Endodermal cell (in vitro differentiated cells): ENCODE results near the gene CNNM4. TPM values are rescaled to one million over a fixed set of nuclear protein-coding genes. Genes with fewer than 3 reads are reported as not detected.

Experiments used
- DNase-seq: peaks from one replicate; pipeline ENCODE4 v3.0.0-alpha.2; 2017
- H3K27ac ChIP-seq: 2 replicates; pipeline ENCODE4 v1.5.1; 2013; ENCODE audit warnings: mild to moderate bottlenecking, low read depth, low read length, moderate library complexity
- H3K27me3 ChIP-seq: 2 replicates; pipeline ENCODE4 v1.6.1; 2013; ENCODE audit warnings: mild to moderate bottlenecking, low read length, moderate library complexity; ENCODE audit not compliant: insufficient read depth, control insufficient read depth, poor library complexity, severe bottlenecking
- H3K36me3 ChIP-seq: 2 replicates; pipeline ENCODE4 v1.7.0; 2013; ENCODE audit warnings: mild to moderate bottlenecking, low read length, moderate library complexity; ENCODE audit not compliant: control insufficient read depth, insufficient read depth
- H3K4me1 ChIP-seq: one replicate; pipeline ENCODE4 v1.7.0; 2013; ENCODE audit warnings: low read length; ENCODE audit not compliant: control insufficient read depth, insufficient read depth
- H3K4me3 ChIP-seq: 2 replicates; pipeline ENCODE4 v1.5.1; 2013; ENCODE audit warnings: mild to moderate bottlenecking, low read length, moderate library complexity
- H3K9ac ChIP-seq: 2 replicates; pipeline ENCODE4 v1.6.1; 2013; ENCODE audit warnings: mild to moderate bottlenecking, low read length, moderate library complexity; ENCODE audit not compliant: poor library complexity, severe bottlenecking; ENCODE audit errors: extremely low read depth
- H3K9me3 ChIP-seq: 2 replicates; pipeline ENCODE4 v1.6.1; 2013; ENCODE audit warnings: mild to moderate bottlenecking, low read length, moderate library complexity; ENCODE audit not compliant: control insufficient read depth
- H3K27ac Mint-ChIP-seq: 2 replicates; pipeline ENCODE4 v1.8.0; 2020; ENCODE audit warnings: mixed read lengths
- H3K27me3 Mint-ChIP-seq: 2 replicates; pipeline ENCODE4 v1.8.0; 2021; ENCODE audit warnings: mild to moderate bottlenecking, mixed read lengths; ENCODE audit not compliant: insufficient read depth
- H3K36me3 Mint-ChIP-seq: 2 replicates; pipeline ENCODE4 v1.8.0; 2020; ENCODE audit warnings: low read depth, mixed read lengths
- H3K4me1 Mint-ChIP-seq: 2 replicates; pipeline ENCODE4 v1.8.0; 2020; ENCODE audit warnings: mixed read lengths
- H3K4me3 Mint-ChIP-seq: 2 replicates; pipeline ENCODE4 v1.8.0; 2020; ENCODE audit warnings: mild to moderate bottlenecking, moderate library complexity, mixed read lengths
- H3K9me3 Mint-ChIP-seq: 2 replicates; pipeline ENCODE4 v1.8.0; 2020; ENCODE audit warnings: mild to moderate bottlenecking, mixed read lengths
- CTCF ChIP-seq: fragments of 200-600 bp; sonication (generic); conservative IDR thresholded peaks from 2 replicates; pipeline ENCODE4 v1.5.0; 2021; ENCODE audit warnings: antibody characterized with exemption, mild to moderate bottlenecking
- WGBS, 2 experiments: methylation state at CpG; one replicate each; pipeline versions ENCODE4 v1.1.5 to v1.1.7; 2013; ENCODE audit warnings: missing lambda C conversion rate in 2 of 2, mixed read lengths in 1 of 2; ENCODE audit not compliant: insufficient coverage in 1 of 2, insufficient read length in 1 of 2; 5-methylcytosine and 5-hydroxymethylcytosine counted together
- total RNA-seq, 2 donors: library from RNA; stranded (reverse); fragmentation: NEBNext Ultra II Directional in 1 of 2; extraction: Animal tissue kit (Norgen Biotek cat#: 25700) in 1 of 2; gene quantifications; 2 replicates in 1 of 2; 3 replicates in 1 of 2; pipeline ENCODE4 v1.2.1, GENCODE V29; 2021

The CNNM4 gene
- total RNA-seq, 2 donors from 2014 or later, result 22.3 to 27.5 TPM

DNA sequence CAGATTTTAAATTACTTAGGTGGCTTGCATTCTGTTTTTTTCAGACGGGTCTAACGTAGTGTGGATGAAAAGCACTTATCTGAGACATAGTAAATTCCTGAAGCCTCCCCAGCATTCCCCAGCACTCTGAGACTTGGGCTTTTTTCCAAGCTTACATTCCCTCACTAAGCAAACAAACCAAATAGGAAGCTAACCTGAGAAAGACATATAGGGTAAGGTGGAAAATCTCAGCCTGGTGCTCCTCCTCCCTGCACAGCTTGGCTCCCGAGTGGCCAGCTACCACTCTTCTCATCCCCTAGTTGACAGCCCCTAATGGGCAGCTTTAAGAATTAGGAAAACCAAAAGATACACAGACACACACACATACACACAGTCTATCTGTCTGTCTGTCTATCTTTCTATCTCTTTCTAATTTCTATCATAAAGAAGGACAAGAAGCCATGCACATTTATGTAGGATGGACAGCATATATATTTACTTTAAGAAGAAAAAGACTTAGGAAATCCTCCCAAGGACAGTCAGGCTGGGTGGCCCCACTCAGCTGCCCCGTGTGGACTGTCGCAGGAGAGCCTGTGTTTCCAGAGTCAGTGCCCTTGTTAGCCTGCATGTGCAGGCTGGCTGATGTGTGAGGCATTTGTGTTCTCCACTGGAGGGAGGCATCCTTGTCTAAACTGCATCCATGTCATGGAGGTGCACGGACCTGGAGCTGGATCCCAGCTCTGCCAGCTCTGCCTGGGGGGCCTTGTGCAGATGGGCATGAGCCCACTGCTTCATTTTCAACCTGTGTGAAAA lies 63.6 kb downstream of the CNNM4 start:
- peak overlapping the region; percentile 66 for H3K27ac Mint-ChIP-seq
- H3K36me3 ChIP-seq, result peaks cover 42% of the 10 kb centered on the region

GRCh38 chr2:96825057-96825456 lies 64.4 kb downstream of the CNNM4 start:
- Mint-ChIP-seq H3K36me3 (peaks cover 59% of the 10 kb centered on the region), H3K9me3 (no peaks in the 10 kb centered on the region), H3K4me1 (peaks cover 14% of the 10 kb centered on the region), H3K27me3 (peaks cover 3% of the 10 kb centered on the region), H3K4me3 (no peak overlapping the region), H3K27ac (peak overlapping the region; percentile 66)
- Histone ChIP-seq H3K4me1 (peaks cover 4% of the 10 kb centered on the region), H3K27ac (no peak overlapping the region), H3K9ac (no peak overlapping the region), H3K9me3 (no peaks in the 10 kb centered on the region), H3K27me3 (no peaks in the 10 kb centered on the region), H3K36me3 (peaks cover 45% of the 10 kb centered on the region), H3K4me3 (no peak overlapping the region)
- no peak for DNase-seq
- TF ChIP-seq CTCF, result no peak
- 95 to 96% methylated on average over 12 to 14 of the region's 14 CpGs for WGBS, 2 experiments

More for the DNA sequence above, 63.6 kb downstream of the CNNM4 start:
- H3K9ac ChIP-seq, result no peak overlapping the region
- peaks cover 22% of the 10 kb centered on the region for H3K4me1 Mint-ChIP-seq
- DNase-seq, result no peak
- no peaks in the 10 kb centered on the region for H3K9me3 ChIP-seq
- no peak overlapping the region for H3K27ac ChIP-seq
- H3K27me3 ChIP-seq, result no peaks in the 10 kb centered on the region
- H3K36me3 Mint-ChIP-seq, result peaks cover 58% of the 10 kb centered on the region
- TF ChIP-seq CTCF, result peak; percentile 27
- H3K9me3 Mint-ChIP-seq, result no peaks in the 10 kb centered on the region
- 90 to 95% methylated on average over 4 to 6 of the region's 6 CpGs for WGBS, 2 experiments
- peaks cover 4% of the 10 kb centered on the region for H3K4me1 ChIP-seq
- peaks cover 3% of the 10 kb centered on the region for H3K27me3 Mint-ChIP-seq
- no peak overlapping the region for H3K4me3 ChIP-seq
- no peak overlapping the region for H3K4me3 Mint-ChIP-seq

- H3K4me3 ChIP-seq, result no peak overlapping the region
- peaks cover 5% of the 10 kb centered on the region for H3K4me1 Mint-ChIP-seq
- H3K4me3 Mint-ChIP-seq, result no peak overlapping the region
- H3K9ac ChIP-seq, result no peak overlapping the region
- H3K36me3 ChIP-seq, result peaks cover 51% of the 10 kb centered on the region
- WGBS, 2 experiments, result 95 to 96% methylated on average over 15 to 22 of the region's 22 CpGs
- peaks cover 60% of the 10 kb centered on the region for H3K36me3 Mint-ChIP-seq
- H3K27me3 Mint-ChIP-seq, result no peaks in the 10 kb centered on the region
- no peak for TF ChIP-seq CTCF
- DNase-seq, result no peak
- no peaks in the 10 kb centered on the region for H3K9me3 ChIP-seq
- no peaks in the 10 kb centered on the region for H3K9me3 Mint-ChIP-seq
- no peak overlapping the region for H3K27ac ChIP-seq
- no peaks in the 10 kb centered on the region for H3K27me3 ChIP-seq
- H3K27ac Mint-ChIP-seq, result no peak overlapping the region
- peaks cover 4% of the 10 kb centered on the region for H3K4me1 ChIP-seq
Measured at GRCh38 chr2:96826546-96827278, 66.0 kb downstream of the CNNM4 start.
